Colonic mucosa (tissue), 4 donors: ENCODE data around the gene RND3. TPM values are rescaled to one million over a fixed set of nuclear protein-coding genes. Genes with fewer than 3 reads are reported as not detected.

Experiments used
- DNase-seq: peaks from one replicate; pipeline ENCODE4 v3.0.0-alpha.2; 2020
- H3K27ac ChIP-seq: fragments of 200-600 bp; one replicate; pipeline ENCODE4 v1.8.0; 2021
- H3K27me3 ChIP-seq: fragments of 200-600 bp; one replicate; pipeline ENCODE4 v1.8.0; 2021
- H3K36me3 ChIP-seq: fragments of 200-600 bp; one replicate; pipeline ENCODE4 v1.8.0; 2021
- H3K4me1 ChIP-seq: fragments of 200-600 bp; one replicate; pipeline ENCODE4 v1.8.0; 2021; ENCODE audit warnings: mild to moderate bottlenecking
- H3K4me3 ChIP-seq: fragments of 200-600 bp; one replicate; pipeline ENCODE4 v1.8.0; 2021
- H3K9ac ChIP-seq, 2 donors: one replicate each; pipeline ENCODE4 v1.7.0; 2013; ENCODE audit warnings: control low read depth in 2 of 2, low read depth in 2 of 2, low read length in 2 of 2
- H3K9me3 ChIP-seq: fragments of 200-600 bp; one replicate; pipeline ENCODE4 v1.8.0; 2021
- CTCF ChIP-seq: fragments of 200-600 bp; IDR thresholded peaks from one replicate; pipeline ENCODE4 v1.8.0; 2022; ENCODE audit warnings: antibody characterized with exemption, mild to moderate bottlenecking
- intact Hi-C: fragments of 100-400 bp; cut with DNase I; formaldehyde crosslinking; loops from one replicate; pipeline ENCODE4 v1.14.1; 2022
- total RNA-seq, 2 donors: library from RNA; stranded (reverse); fragmentation: NEBNext Ultra II Directional in 1 of 2; extraction: Animal tissue kit (Norgen Biotek cat#: 25700) in 1 of 2; gene quantifications; one replicate each; pipeline ENCODE4 v1.2.1, GENCODE V29; 2021
- donor health status: healthy.
- donor health status: DM: no; HTN: no; CAD: no.
- donor health status: DM: no; HTN: no; CAD: no.

Gene RND3
- total RNA-seq, 2 donors from 2014 or later, result 26.8 to 57.1 TPM

GRCh38 chr2:150530168-150530567 lies 42.7 kb upstream of the RND3 start:
- Histone ChIP-seq H3K27me3 (no peaks in the 10 kb centered on the region), H3K4me3 (no peak overlapping the region), H3K4me1 (no peaks in the 10 kb centered on the region), H3K9ac (no peak overlapping the region), H3K36me3 (no peaks in the 10 kb centered on the region), H3K27ac (no peak overlapping the region), H3K9me3 (no peaks in the 10 kb centered on the region)
- no peak for TF ChIP-seq CTCF
- no peak for DNase-seq
- intact Hi-C loops, result no loop called here

- Histone ChIP-seq H3K27me3 (no peaks in the 10 kb centered on the region), H3K36me3 (no peaks in the 10 kb centered on the region), H3K9me3 (no peaks in the 10 kb centered on the region), H3K27ac (no peak overlapping the region), H3K4me1 (no peaks in the 10 kb centered on the region), H3K4me3 (no peak overlapping the region), H3K9ac (no peak overlapping the region)
- intact Hi-C loops, result no loop called here
- DNase-seq, result no peak
- TF ChIP-seq CTCF, result no peak
These were observed 41.7 kb upstream of the RND3 start for GRCh38 chr2:150528861-150529801.

- intact Hi-C loops, result no loop called here
- Histone ChIP-seq H3K9ac (no peak overlapping the region), H3K36me3 (no peaks in the 10 kb centered on the region), H3K27me3 (no peaks in the 10 kb centered on the region), H3K27ac (no peak overlapping the region), H3K9me3 (no peaks in the 10 kb centered on the region), H3K4me1 (no peaks in the 10 kb centered on the region), H3K4me3 (no peak overlapping the region)
- no peak for DNase-seq
- TF ChIP-seq CTCF, result no peak
These were observed 39.4 kb upstream of the RND3 start for GRCh38 chr2:150526827-150527226.

GRCh38 chr2:150526006-150526405 lies 38.5 kb upstream of the RND3 start:
- no peaks in the 10 kb centered on the region for H3K36me3 ChIP-seq
- no peak overlapping the region for H3K27ac ChIP-seq
- H3K9me3 ChIP-seq, result no peaks in the 10 kb centered on the region
- no peak overlapping the region for H3K4me3 ChIP-seq
- intact Hi-C loops, result no loop called here
- H3K27me3 ChIP-seq, result no peaks in the 10 kb centered on the region
- H3K9ac ChIP-seq, result no peak overlapping the region
- H3K4me1 ChIP-seq, result no peaks in the 10 kb centered on the region
- DNase-seq, result no peak
- TF ChIP-seq CTCF, result no peak

- DNase-seq, result no peak
- H3K9me3 ChIP-seq, result no peaks in the 10 kb centered on the region
- no peak overlapping the region for H3K9ac ChIP-seq
- no peaks in the 10 kb centered on the region for H3K4me1 ChIP-seq
- H3K27ac ChIP-seq, result no peak overlapping the region
- H3K36me3 ChIP-seq, result no peaks in the 10 kb centered on the region
- H3K27me3 ChIP-seq, result no peaks in the 10 kb centered on the region
- TF ChIP-seq CTCF, result no peak
- intact Hi-C loops, result no loop called here
- no peak overlapping the region for H3K4me3 ChIP-seq
These were observed 34.8 kb upstream of the RND3 start for GRCh38 chr2:150522269-150522668.
